ENCODE results near the gene GPATCH4. TPM values are rescaled to one million over a fixed set of nuclear protein-coding genes. Genes with fewer than 3 reads are reported as not detected.

Gene GPATCH4
- total RNA-seq, 1 experiment from 2014 or later, result 71.7 TPM

DNA sequence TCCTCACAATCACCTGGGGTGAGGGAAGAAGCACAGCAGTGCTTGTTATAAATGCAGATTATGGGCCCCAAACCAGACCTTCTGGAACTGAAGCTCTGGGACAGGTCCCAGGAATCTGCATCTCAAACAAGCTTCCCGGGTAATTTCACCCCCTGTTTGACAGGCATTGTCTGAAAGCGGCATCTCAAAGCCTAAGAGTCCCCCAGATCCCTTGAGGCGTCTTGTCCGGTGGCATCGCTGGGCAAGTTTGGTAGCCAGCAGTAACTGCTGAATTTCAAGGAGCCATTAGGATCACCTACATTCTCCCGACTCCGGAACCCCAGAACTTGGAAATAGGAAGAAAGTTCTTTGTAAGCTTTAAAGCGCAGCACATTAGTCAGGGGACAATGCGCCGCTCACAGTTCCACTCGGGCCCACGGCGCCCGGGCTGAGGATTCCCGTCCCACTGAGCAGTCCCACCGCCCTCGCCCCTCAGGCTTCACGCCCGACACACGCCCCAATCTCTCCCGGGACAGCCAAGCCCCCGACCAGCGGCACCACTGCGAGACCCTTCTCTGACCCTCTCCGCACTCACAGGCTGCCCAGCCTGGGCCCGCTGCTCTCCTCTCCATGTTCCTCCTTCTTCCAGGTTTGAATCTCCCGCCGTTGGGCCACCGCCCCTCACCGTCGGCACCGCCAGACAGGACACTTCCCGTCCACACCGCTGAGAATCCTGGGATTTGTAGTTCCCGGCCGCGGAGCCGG, 29.2 kb downstream of the GPATCH4 start, which contains the start of gene IQGAP3:
Gene IQGAP3 (minus strand): TSS at position 647 of the 744 bp plus-strand sequence. CDS start 36 bp downstream, at position 611.
- no peaks in the 10 kb centered on the region; the same call in 1 of the 2 replicates for H3K79me2 ChIP-seq (ENCODE audit: insufficient read depth, low read length)
- H3K56ac ChIP-seq (ENCODE audit: insufficient read length, low read depth, low read length), result no peak within 1 kb of the TSS
- Mint-ChIP-seq H3K36me3 (ENCODE audit: insufficient read depth in 1 of 3, low read depth in 3 of 3) (peaks cover 6 to 22% (median 21%) of the 10 kb centered on the region in 3 experiments; a peak in 5 of 7 replicates), H3K27me3 (ENCODE audit: low read depth) (peaks cover 7% of the 10 kb centered on the region), H3K4me1 (peaks cover 14 to 15% of the 10 kb centered on the region in 2 experiments), H3K9me3 (no peaks in the 10 kb centered on the region), H3K4me3 (peak within 1 kb of the TSS; percentile 95 to 100), H3K27ac (peak within 1 kb of the TSS in 2 of 3 experiments; percentile 11 to 78; a peak in 4 of 7 replicates)
- H4K5ac ChIP-seq (ENCODE audit: insufficient read length, low read depth, low read length), result no peak within 1 kb of the TSS
- no peaks in the 10 kb centered on the region for H3K27me3 ChIP-seq (ENCODE audit: insufficient read depth, low read length)
- peak within 1 kb of the TSS; percentile 38 for H3K9ac ChIP-seq (ENCODE audit: extremely low read depth, insufficient read length, low read length)
- WGBS (ENCODE audit: extremely low coverage, insufficient read length, low lambda C conversion rate), result no CpG with 5 or more reads among the region's 38 CpGs
- no peak within 1 kb of the TSS for H2AFZ ChIP-seq (ENCODE audit: low read length)
- no peaks in the 10 kb centered on the region for H3K9me3 ChIP-seq (ENCODE audit: control insufficient read depth, low read depth, low read length)
- no peak within 1 kb of the TSS for H3T11ph ChIP-seq (ENCODE audit: low read length)
- H3K4me2 ChIP-seq (ENCODE audit: insufficient read depth, insufficient read length, low read length), result peak within 1 kb of the TSS; percentile 80
- H3K23me2 ChIP-seq (ENCODE audit: insufficient read length, low read depth, low read length, poor library complexity, severe bottlenecking), result no peaks in the 10 kb centered on the region
- 0 out of 2 replicates have a peak within 1 kb of the TSS, but pooled peaks have one; percentile 11 for H3K14ac ChIP-seq (ENCODE audit: insufficient read depth, low read length)
- no peak within 1 kb of the TSS for H2AK5ac ChIP-seq (ENCODE audit: insufficient read length, low read length)
- H3K18ac ChIP-seq (ENCODE audit: insufficient read length, low read depth, low read length), result no peak within 1 kb of the TSS
- no peak within 1 kb of the TSS for H4K91ac ChIP-seq (ENCODE audit: insufficient read length, low read depth, low read length)
- no peak within 1 kb of the TSS for H2BK15ac ChIP-seq (ENCODE audit: low read depth, low read length)
- H3K4me1 ChIP-seq (ENCODE audit: insufficient read depth, low read length), result no peaks in the 10 kb centered on the region; the same call in 1 of the 2 replicates
- DNase-seq, result peak; percentile 92
- no peak within 1 kb of the TSS for H2BK5ac ChIP-seq (ENCODE audit: insufficient read length, low read length)
- no peaks in the 10 kb centered on the region for H3K79me1 ChIP-seq (ENCODE audit: insufficient read depth, low read depth, low read length, poor library complexity, severe bottlenecking)
- no peak within 1 kb of the TSS for H3K27ac ChIP-seq (ENCODE audit: insufficient read length, low read depth, low read length)
- no peak within 1 kb of the TSS for H2BK120ac ChIP-seq (ENCODE audit: low read depth, low read length, poor library complexity, severe bottlenecking)
- H2BK12ac ChIP-seq (ENCODE audit: insufficient read length, low read depth, low read length), result no peak within 1 kb of the TSS
- TF ChIP-seq, protein P1, sequence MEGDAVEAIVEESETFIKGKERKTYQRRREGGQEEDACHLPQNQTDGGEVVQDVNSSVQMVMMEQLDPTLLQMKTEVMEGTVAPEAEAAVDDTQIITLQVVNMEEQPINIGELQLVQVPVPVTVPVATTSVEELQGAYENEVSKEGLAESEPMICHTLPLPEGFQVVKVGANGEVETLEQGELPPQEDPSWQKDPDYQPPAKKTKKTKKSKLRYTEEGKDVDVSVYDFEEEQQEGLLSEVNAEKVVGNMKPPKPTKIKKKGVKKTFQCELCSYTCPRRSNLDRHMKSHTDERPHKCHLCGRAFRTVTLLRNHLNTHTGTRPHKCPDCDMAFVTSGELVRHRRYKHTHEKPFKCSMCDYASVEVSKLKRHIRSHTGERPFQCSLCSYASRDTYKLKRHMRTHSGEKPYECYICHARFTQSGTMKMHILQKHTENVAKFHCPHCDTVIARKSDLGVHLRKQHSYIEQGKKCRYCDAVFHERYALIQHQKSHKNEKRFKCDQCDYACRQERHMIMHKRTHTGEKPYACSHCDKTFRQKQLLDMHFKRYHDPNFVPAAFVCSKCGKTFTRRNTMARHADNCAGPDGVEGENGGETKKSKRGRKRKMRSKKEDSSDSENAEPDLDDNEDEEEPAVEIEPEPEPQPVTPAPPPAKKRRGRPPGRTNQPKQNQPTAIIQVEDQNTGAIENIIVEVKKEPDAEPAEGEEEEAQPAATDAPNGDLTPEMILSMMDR (conservative IDR thresholded peaks at IDR 0.05), result no peak
- no peak within 1 kb of the TSS for H3K4ac ChIP-seq (ENCODE audit: low read depth, low read length)
- no peaks in the 10 kb centered on the region for H4K20me1 ChIP-seq (ENCODE audit: control insufficient read depth, insufficient read depth, insufficient read length)
- H3K23ac ChIP-seq (ENCODE audit: insufficient read length, low read depth, low read length), result no peak within 1 kb of the TSS
- H2BK20ac ChIP-seq (ENCODE audit: low read depth, low read length, poor library complexity, severe bottlenecking), result no peak within 1 kb of the TSS
- H4K8ac ChIP-seq (replicated peaks; ENCODE audit: insufficient read length, low read depth, low read length), result no peak within 1 kb of the TSS
